BJ (cell line): ENCODE measurements around the gene NDUFB7. TPM values are rescaled to one million over a fixed set of nuclear protein-coding genes. Genes with fewer than 3 reads are reported as not detected.
"Not testable (repeated sequence)": the region's sequence is repeated elsewhere in the genome, so short reads cannot be mapped to it uniquely, and the experiment has no call there.

Experiments
- CTCF ChIA-PET: fragments of 350-600 bp; formaldehyde crosslinking; extraction: SDS; loops from one replicate; lab custom pipeline; 2021; ENCODE audit warnings: antibody characterized with exemption, inconsistent platforms; lab: Yijun Ruan, JAX
- POLR2A ChIA-PET: fragments of 300-600 bp; sonication (Branson Sonifier 250); formaldehyde crosslinking; extraction: SDS; loops from one replicate; lab custom pipeline; 2021; ENCODE audit warnings: antibody characterized with exemption; lab: Charles Lee
- DNase-seq: peaks from one replicate; pipeline ENCODE4 v3.0.0-alpha.2; 2011; ENCODE audit warnings: low read depth
- H3K27me3 ChIP-seq: 2 replicates; pipeline ENCODE4 v1.6.0; 2011; ENCODE audit warnings: low read length; ENCODE audit not compliant: control insufficient read depth, insufficient read depth
- H3K36me3 ChIP-seq: 2 replicates; pipeline ENCODE4 v1.5.1; 2011; ENCODE audit warnings: low read length; ENCODE audit not compliant: control insufficient read depth, insufficient read depth
- H3K4me3 ChIP-seq: 2 replicates; pipeline ENCODE4 v1.5.1; 2011; ENCODE audit warnings: low read depth, mild to moderate bottlenecking, control low read depth, low read length
- CTCF ChIP-seq: IDR thresholded peaks from 2 replicates; pipeline ENCODE4 v1.5.1; 2011; ENCODE audit warnings: low read depth, mild to moderate bottlenecking, control low read depth, inconsistent platforms, low read length, moderate library complexity; ENCODE audit not compliant: insufficient read depth
- polyA plus RNA-seq: library from polyadenylated mRNA; depleted of rRNA; stranded (reverse); fragments of >200 nt; gene quantifications from 2 replicates; pipeline ENCODE4 v1.2.3, GENCODE V29; 2011

NDUFB7 gene
- polyA plus RNA-seq, 1 experiment, result 147 TPM

GRCh38 chr19:14595558-14595957 is 23.7 kb upstream of the NDUFB7 start:
- no peaks in the 10 kb centered on the region for H3K27me3 ChIP-seq
- no peak overlapping the region for H3K4me3 ChIP-seq
- TF ChIP-seq CTCF, result no peak
- ChIA-PET POLR2A (no interaction called here), CTCF (no interaction called here)
- no peaks in the 10 kb centered on the region for H3K36me3 ChIP-seq
- no peak for DNase-seq

GRCh38 chr19:14589433-14589832 is 17.6 kb upstream of the NDUFB7 start:
- CTCF ChIA-PET, DNase-seq, POLR2A ChIA-PET, H3K36me3 ChIP-seq, H3K4me3 ChIP-seq, H3K27me3 ChIP-seq: not testable (repeated sequence)

- CTCF ChIA-PET, result interaction anchor here (0.5 kb wide), 1 partner anchor 131 kb away, joined by 3 read pairs; no protein-coding TSS in a partner anchor
- POLR2A ChIA-PET, DNase-seq, H3K4me3 ChIP-seq, H3K36me3 ChIP-seq, H3K27me3 ChIP-seq: not testable (repeated sequence)
These were observed 13.3 kb upstream of the NDUFB7 start for GRCh38 chr19:14585187-14585586.

GRCh38 chr19:14584372-14584771 is 12.5 kb upstream of the NDUFB7 start:
- POLR2A ChIA-PET, CTCF ChIA-PET, H3K4me3 ChIP-seq, H3K27me3 ChIP-seq, H3K36me3 ChIP-seq, DNase-seq: not testable (repeated sequence)

GRCh38 chr19:14582894-14583340 is 11.1 kb upstream of the NDUFB7 start, which contains the start of gene CLEC17A:
TSS of gene CLEC17A (plus strand) at chr19:14583084. CDS start at chr19:14583161, 77 bp downstream.
- DNase-seq, result no peak
- CTCF ChIA-PET, result no interaction called here
- no peaks in the 10 kb centered on the region for H3K27me3 ChIP-seq
- H3K4me3 ChIP-seq, result no peak within 1 kb of the TSS
- POLR2A ChIA-PET, result no interaction called here
- H3K36me3 ChIP-seq, result no peaks in the 10 kb centered on the region
- no peak for TF ChIP-seq CTCF

- no peak for TF ChIP-seq CTCF
- POLR2A ChIA-PET, result no interaction called here
- CTCF ChIA-PET, result no interaction called here
- no peaks in the 10 kb centered on the region for H3K27me3 ChIP-seq
- DNase-seq, result no peak
- no peaks in the 10 kb centered on the region for H3K36me3 ChIP-seq
- no peak overlapping the region for H3K4me3 ChIP-seq
These were observed 8.9 kb upstream of the NDUFB7 start for GRCh38 chr19:14580623-14581237.
